Pancreas (tissue), 10 donors: ENCODE results near the gene TMEM245. TPM values are rescaled to one million over a fixed set of nuclear protein-coding genes. Genes with fewer than 3 reads are reported as not detected.

Experiments used
- ATAC-seq, 4 donors: fragments of 200-7000 bp; cut with Tn5 transposase; one replicate each; pipeline versions ENCODE4 v1.8.0 to v1.9.1; 2020; ENCODE audit warnings: mild to moderate bottlenecking in 4 of 4, moderate library complexity in 4 of 4
- DNase-seq, 6 donors: peaks; one replicate each; pipeline ENCODE4 v3.0.0-alpha.2; 2020
- FAIRE-seq: peaks from 2 replicates; lab custom pipeline; 2012; peaks lifted over from hg19 to GRCh38; lab: Jason Lieb, UNC
- H3K27ac ChIP-seq, 4 donors: fragments of 200-600 bp; sonication (generic); 1 replicate in 3 of 4; 2 replicates in 1 of 4; pipeline versions ENCODE4 v1.5.0 to v1.8.0; 2020
- H3K27me3 ChIP-seq, 4 donors: fragments of 200-600 bp; one replicate each; pipeline ENCODE4 v1.8.0; 2021
- H3K36me3 ChIP-seq, 3 donors: fragments of 200-600 bp; sonication (generic) in 1 of 3; one replicate each; pipeline versions ENCODE4 v1.5.0 to v1.8.0; 2020 to 2021
- H3K4me1 ChIP-seq, 3 donors: fragments of 200-600 bp; one replicate each; pipeline ENCODE4 v1.8.0; 2021
- H3K4me3 ChIP-seq, 4 donors: fragments of 200-600 bp; sonication (generic) in 2 of 4; one replicate each; pipeline versions ENCODE4 v1.5.0 to v1.8.0; 2020 to 2021
- H3K9me3 ChIP-seq, 4 donors: fragments of 200-600 bp; one replicate each; pipeline ENCODE4 v1.8.0; 2021
- CTCF ChIP-seq, 4 donors: fragments of 200-600 bp; sonication (generic) in 3 of 4; IDR thresholded peaks; one replicate each; pipeline versions ENCODE4 v1.5.0 to v1.8.0; 2021; ENCODE audit warnings: antibody characterized with exemption in 4 of 4
- WGBS, 2 donors: extraction: QIAGEN DNeasy Blood & Tissue Kit; methylation state at CpG; one replicate each; pipeline ENCODE4 v1.1.7; 2013; 5-methylcytosine and 5-hydroxymethylcytosine counted together
- intact Hi-C, 3 donors: fragments of 100-400 bp; cut with DNase I; formaldehyde crosslinking; loops; one replicate each; pipeline versions ENCODE4 v1.11.1 to v1.14.2; 2022
- polyA plus RNA-seq, 2 donors: library from polyadenylated mRNA; stranded (reverse); fragments of 200-250 nt; gene quantifications; one replicate each; pipeline ENCODE4 v1.2.3, GENCODE V29; 2013
- total RNA-seq, 6 donors: library from RNA; stranded (reverse); fragmentation: NEBNext Ultra II Directional in 4 of 6; extraction: Animal tissue kit (Norgen Biotek cat#: 25700) in 4 of 6; gene quantifications; one replicate each; pipeline versions ENCODE4 v1.2.1 to v1.2.4, GENCODE V29; 2021 to 2023
- donor health status: healthy with polysubstance abuse.
- donor health status: DM: no; HTN: no; CAD: no; lungs with moderate emphysema.
- donor health status: DM: no; HTN: no; CAD: no.
- donor health status: control.
- donor health status: control.
- donor health status: Bipolar disorder and iron deficiency.
- donor health status: DM: yes; HTN: yes; CAD: no.
- donor health status: DM: no; HTN: no; CAD: no.
- donor health status: DM: no; HTN: no; CAD: no.
- donor health status: DM: yes; HTN: yes; CAD: no.

Gene TMEM245
- total and polyA plus RNA-seq, 8 donors, result 4.9 to 34.1 (median 22.4) TPM

GRCh38 chr9:109088221-109088620, 31.5 kb downstream of the TMEM245 start:
- FAIRE-seq, result no peak
- intact Hi-C loops, result no loop called here
- Histone ChIP-seq H3K27me3 (no peaks in the 10 kb centered on the region), H3K36me3 (peaks cover 0 to 40% (median 3%) of the 10 kb centered on the region in 3 donors), H3K4me1 (no peaks in the 10 kb centered on the region), H3K27ac (no peak overlapping the region), H3K9me3 (no peaks in the 10 kb centered on the region), H3K4me3 (no peak overlapping the region)
- DNase-seq, result no peak
- WGBS, 2 donors, result 96 to 97% methylated on average over 7 of the region's 7 CpGs
- no peak for ATAC-seq
- TF ChIP-seq CTCF (IDR thresholded peaks at IDR 0.05), result no peak

- peaks cover 0 to 40% (median 3%) of the 10 kb centered on the region in 3 donors for H3K36me3 ChIP-seq
Measured at GRCh38 chr9:109087795-109088194, 32.0 kb downstream of the TMEM245 start.

GRCh38 chr9:109086221-109086620, 33.5 kb downstream of the TMEM245 start:
- peak in 2 of 4 donors; percentile 16 to 40 for ATAC-seq
- Histone ChIP-seq H3K27me3 (no peaks in the 10 kb centered on the region), H3K9me3 (no peaks in the 10 kb centered on the region), H3K36me3 (peaks cover 0 to 40% (median 3%) of the 10 kb centered on the region in 3 donors), H3K4me3 (no peak overlapping the region), H3K4me1 (no peaks in the 10 kb centered on the region), H3K27ac (no peak overlapping the region)
- DNase-seq, result no peak
- TF ChIP-seq CTCF (IDR thresholded peaks at IDR 0.05), result no peak
- 94 to 97% methylated on average over 3 of the region's 3 CpGs for WGBS, 2 donors
- FAIRE-seq, result no peak
- intact Hi-C loops, result no loop called here

More at GRCh38 chr9:109087795-109088194, 32.0 kb downstream of the TMEM245 start:
- DNase-seq (no peak), FAIRE-seq (no peak), ATAC-seq (no peak)
- Histone ChIP-seq H3K4me3 (no peak overlapping the region), H3K27ac (no peak overlapping the region), H3K9me3 (no peaks in the 10 kb centered on the region), H3K4me1 (no peaks in the 10 kb centered on the region), H3K27me3 (no peaks in the 10 kb centered on the region)
- intact Hi-C loops, result no loop called here
- WGBS, 2 donors, result 96 to 100% methylated on average over 2 of the region's 2 CpGs
- no peak for TF ChIP-seq CTCF (IDR thresholded peaks at IDR 0.05)

GRCh38 chr9:109085510-109085909, 34.2 kb downstream of the TMEM245 start:
- no peak for DNase-seq
- no peak for FAIRE-seq
- Histone ChIP-seq H3K9me3 (no peaks in the 10 kb centered on the region), H3K27ac (no peak overlapping the region), H3K36me3 (peaks cover 0 to 38% (median 0%) of the 10 kb centered on the region in 3 donors), H3K4me3 (no peak overlapping the region), H3K27me3 (no peaks in the 10 kb centered on the region), H3K4me1 (peaks cover 0 to 5% (median 0%) of the 10 kb centered on the region in 3 donors)
- no peak for TF ChIP-seq CTCF (IDR thresholded peaks at IDR 0.05)
- intact Hi-C loops, result no loop called here
- ATAC-seq, result no peak

GRCh38 chr9:109083813-109084405, 35.8 kb downstream of the TMEM245 start:
- 95 to 100% methylated on average over 4 of the region's 4 CpGs for WGBS, 2 donors
- Histone ChIP-seq H3K36me3 (peaks cover 0 to 29% (median 0%) of the 10 kb centered on the region in 3 donors), H3K4me3 (no peak overlapping the region), H3K27me3 (no peaks in the 10 kb centered on the region), H3K9me3 (no peaks in the 10 kb centered on the region), H3K4me1 (peaks cover 0 to 5% (median 0%) of the 10 kb centered on the region in 3 donors), H3K27ac (no peak overlapping the region)
- intact Hi-C loops, result no loop called here
- TF ChIP-seq CTCF (IDR thresholded peaks at IDR 0.05), result no peak
- ATAC-seq (no peak), DNase-seq (no peak), FAIRE-seq (no peak)
